ENCODE data around the gene SGSM2.
A peak's percentile ranks its signal among the peaks of the same experiment; 100 is the strongest.

Gene SGSM2

DNA sequence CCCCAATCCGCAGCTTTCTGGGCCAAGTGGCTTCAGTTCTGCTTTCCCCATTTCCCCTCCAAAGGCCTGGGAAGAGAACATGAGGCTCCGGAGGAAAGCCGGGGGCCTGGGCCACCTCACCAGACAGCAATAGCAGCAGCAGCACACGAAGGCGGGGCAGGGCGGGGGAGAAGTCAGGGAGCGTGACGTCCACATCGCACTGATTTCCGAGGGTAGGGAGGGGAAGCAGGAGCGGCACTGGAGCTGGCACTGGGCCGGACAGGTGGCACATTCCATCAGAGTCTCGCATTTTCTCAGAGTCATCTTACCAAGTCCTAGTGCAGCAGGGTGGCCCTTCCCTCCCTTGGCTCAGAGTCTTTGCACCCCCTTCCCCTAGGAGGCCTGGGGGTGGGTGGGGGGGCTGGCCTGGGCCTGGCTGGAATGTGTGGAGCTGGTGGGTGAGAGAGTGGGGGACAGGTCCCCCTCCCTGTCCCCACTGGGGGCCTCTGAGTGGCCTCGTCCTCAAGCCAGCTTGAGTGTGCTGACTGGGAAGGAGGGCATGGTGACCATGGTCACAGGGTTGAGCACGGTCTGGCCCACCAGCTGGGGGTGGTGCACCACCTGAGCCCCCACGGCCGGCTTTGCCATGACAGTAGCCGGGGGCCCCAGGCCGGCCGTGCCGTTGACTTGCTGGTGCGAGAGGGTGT, 49.2 kb downstream of the SGSM2 start:
- Histone ChIP-seq H3K56ac (ENCODE audit: low read length) (no peak overlapping the region), H3K23ac (ENCODE audit: low read length) (no peak overlapping the region), H2BK5ac (ENCODE audit: low read length) (no peak overlapping the region), H3K9ac (ENCODE audit: low read length) (no peak overlapping the region), H4K8ac (ENCODE audit: low read depth, low read length) (no peak overlapping the region), H3K27me3 (ENCODE audit: insufficient read depth, low read length, poor library complexity) (no peaks in the 10 kb centered on the region), H4K5ac (ENCODE audit: low read length) (no peak overlapping the region), H2AK5ac (ENCODE audit: low read length) (no peak overlapping the region), H3K79me1 (ENCODE audit: low read length) (peaks cover 3% of the 10 kb centered on the region), H3K4ac (ENCODE audit: low read depth, low read length) (no peak overlapping the region), H3K4me3 (ENCODE audit: low read length) (no peak overlapping the region), H3K36me3 (ENCODE audit: control insufficient read depth, insufficient read depth, low read length) (no peaks in the 10 kb centered on the region), H3K4me1 (ENCODE audit: control insufficient read depth, low read depth, low read length) (no peaks in the 10 kb centered on the region), H3K18ac (ENCODE audit: low read length) (no peak overlapping the region), H2BK15ac (replicated peaks; ENCODE audit: low read depth) (no peak overlapping the region), H2BK120ac (ENCODE audit: low read depth, low read length) (no peak overlapping the region), H3K27ac (ENCODE audit: low read depth, low read length) (no peak overlapping the region), H3K4me2 (ENCODE audit: low read length) (no peak overlapping the region), H3K79me2 (ENCODE audit: control insufficient read depth, insufficient read depth, low read length) (no peaks in the 10 kb centered on the region)
- no peak for DNase-seq
- no CpG with 5 or more reads among the region's 22 CpGs for WGBS (ENCODE audit: extremely low coverage, insufficient coverage, low lambda C conversion rate)

DNA sequence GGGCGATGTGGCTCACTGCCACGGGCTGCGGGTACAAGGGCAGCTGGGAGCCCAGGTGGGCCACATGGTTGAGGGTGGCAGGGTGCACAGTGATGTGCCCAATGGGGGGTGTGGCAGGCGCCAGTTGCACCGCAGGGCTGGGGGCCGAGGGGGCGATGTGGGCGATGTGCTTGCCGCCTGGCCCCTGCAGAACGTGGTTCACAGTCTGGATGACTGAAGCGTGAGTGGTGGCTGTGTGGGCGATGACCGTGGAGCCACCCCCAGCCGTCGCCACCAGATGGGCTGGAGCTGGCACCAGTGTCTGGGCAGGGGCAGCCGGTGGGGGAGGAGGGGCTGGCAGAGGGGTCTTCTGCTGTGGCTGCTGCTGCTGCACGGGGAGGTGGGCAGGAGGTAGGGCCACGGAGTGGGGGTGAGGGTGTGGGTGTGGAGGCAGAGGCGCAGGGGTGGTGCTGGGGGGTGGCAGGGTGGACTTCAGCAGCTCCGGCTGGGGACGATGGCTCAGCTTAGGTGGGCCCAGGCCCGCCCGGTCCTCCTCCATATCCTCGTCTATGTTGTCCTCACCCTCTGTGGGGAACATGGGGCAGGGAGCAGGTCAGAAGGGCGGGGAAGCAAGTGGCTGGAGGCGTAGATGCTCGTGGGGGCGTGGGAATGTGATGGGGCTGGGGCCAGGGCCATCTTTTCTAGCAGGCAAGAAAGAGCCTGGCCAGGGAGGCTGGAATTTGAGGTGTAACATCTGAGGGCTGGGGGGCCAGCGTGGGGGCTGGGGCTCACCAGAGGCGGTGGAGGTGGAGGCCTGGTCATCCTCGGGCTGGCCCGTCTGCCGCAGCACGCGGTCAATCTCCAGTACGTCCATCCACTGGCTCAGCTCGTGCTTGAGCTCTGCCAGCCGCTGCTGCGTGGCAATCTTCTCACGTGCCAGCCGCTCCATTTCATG, 50.1 kb downstream of the SGSM2 start:
- no CpG with 5 or more reads among the region's 41 CpGs for WGBS (ENCODE audit: extremely low coverage, insufficient coverage, low lambda C conversion rate)
- DNase-seq = no peak
- H4K8ac ChIP-seq (ENCODE audit: low read depth, low read length) = no peak overlapping the region
- H3K36me3 ChIP-seq (ENCODE audit: control insufficient read depth, insufficient read depth, low read length) = no peaks in the 10 kb centered on the region
- no peak overlapping the region for H3K4ac ChIP-seq (ENCODE audit: low read depth, low read length)
- no peak overlapping the region for H2AK5ac ChIP-seq (ENCODE audit: low read length)
- no peak overlapping the region for H3K56ac ChIP-seq (ENCODE audit: low read length)
- no peaks in the 10 kb centered on the region for H3K27me3 ChIP-seq (ENCODE audit: insufficient read depth, low read length, poor library complexity)
- H3K79me1 ChIP-seq (ENCODE audit: low read length) = peaks cover 8% of the 10 kb centered on the region
- H2BK5ac ChIP-seq (ENCODE audit: low read length) = no peak overlapping the region
- no peak overlapping the region for H3K27ac ChIP-seq (ENCODE audit: low read depth, low read length)
- no peaks in the 10 kb centered on the region for H3K79me2 ChIP-seq (ENCODE audit: control insufficient read depth, insufficient read depth, low read length)
- H3K23ac ChIP-seq (ENCODE audit: low read length) = no peak overlapping the region
- no peak overlapping the region for H3K4me2 ChIP-seq (ENCODE audit: low read length)
- H3K9ac ChIP-seq (ENCODE audit: low read length) = no peak overlapping the region
- H3K4me3 ChIP-seq (ENCODE audit: low read length) = no peak overlapping the region
- no peak overlapping the region for H2BK120ac ChIP-seq (ENCODE audit: low read depth, low read length)
- no peaks in the 10 kb centered on the region for H3K4me1 ChIP-seq (ENCODE audit: control insufficient read depth, low read depth, low read length)
- no peak overlapping the region for H4K5ac ChIP-seq (ENCODE audit: low read length)
- H3K18ac ChIP-seq (ENCODE audit: low read length) = no peak overlapping the region
- H2BK15ac ChIP-seq (replicated peaks; ENCODE audit: low read depth) = no peak overlapping the region

DNA sequence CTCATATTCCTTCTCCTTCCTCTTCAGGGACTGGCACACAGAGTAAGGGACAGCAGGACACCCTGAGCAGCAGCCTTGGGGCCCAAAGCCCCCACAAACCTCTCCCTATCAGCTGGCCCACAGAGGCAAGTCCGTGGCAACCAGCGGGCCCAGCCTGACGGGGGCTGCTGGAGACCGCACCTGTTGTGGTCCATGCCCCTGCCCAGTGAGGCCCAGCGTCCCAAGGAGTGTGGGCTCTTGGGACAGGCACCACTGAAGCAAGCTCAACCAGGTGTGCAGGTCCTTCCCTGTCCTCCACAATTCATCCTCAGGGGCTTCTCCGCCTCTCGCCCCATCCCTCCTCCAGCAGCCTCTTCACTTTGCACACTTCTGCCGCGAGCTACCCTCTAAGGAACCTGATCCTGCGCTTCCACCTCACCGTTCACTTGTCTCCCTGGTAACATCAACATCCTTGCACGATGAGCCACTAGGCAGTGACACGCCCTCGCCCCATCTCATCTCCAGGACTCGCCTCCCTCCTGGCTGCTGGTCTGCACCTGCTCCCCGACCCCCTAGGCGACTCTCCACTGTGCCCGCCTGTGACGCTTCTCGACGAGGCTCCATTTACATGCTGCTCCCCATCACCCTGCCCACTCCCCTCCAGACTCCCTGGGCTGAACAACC, 50.9 kb downstream of the SGSM2 start:
- Histone ChIP-seq H3K23ac (ENCODE audit: low read length) (no peak overlapping the region), H3K36me3 (ENCODE audit: control insufficient read depth, insufficient read depth, low read length) (no peaks in the 10 kb centered on the region)

GRCh38 chr17:2388683-2389055, 51.4 kb downstream of the SGSM2 start:
- Histone ChIP-seq H3K27ac (ENCODE audit: low read depth, low read length) (no peak overlapping the region), H3K27me3 (ENCODE audit: insufficient read depth, low read length, poor library complexity) (no peaks in the 10 kb centered on the region), H2AK5ac (ENCODE audit: low read length) (no peak overlapping the region), H2BK15ac (replicated peaks; ENCODE audit: low read depth) (no peak overlapping the region), H3K79me1 (ENCODE audit: low read length) (peaks cover 8% of the 10 kb centered on the region), H2BK120ac (ENCODE audit: low read depth, low read length) (no peak overlapping the region), H3K9ac (ENCODE audit: low read length) (no peak overlapping the region), H3K4ac (ENCODE audit: low read depth, low read length) (no peak overlapping the region), H3K23ac (ENCODE audit: low read length) (no peak overlapping the region), H2BK5ac (ENCODE audit: low read length) (no peak overlapping the region), H3K4me2 (ENCODE audit: low read length) (no peak overlapping the region), H3K18ac (ENCODE audit: low read length) (no peak overlapping the region), H4K8ac (ENCODE audit: low read depth, low read length) (no peak overlapping the region), H3K79me2 (ENCODE audit: control insufficient read depth, insufficient read depth, low read length) (no peaks in the 10 kb centered on the region), H3K4me3 (ENCODE audit: low read length) (no peak overlapping the region), H4K5ac (ENCODE audit: low read length) (no peak overlapping the region), H3K56ac (ENCODE audit: low read length) (peak overlapping the region; percentile 49), H3K4me1 (ENCODE audit: control insufficient read depth, low read depth, low read length) (no peaks in the 10 kb centered on the region), H3K36me3 (ENCODE audit: control insufficient read depth, insufficient read depth, low read length) (no peaks in the 10 kb centered on the region)
- no CpG with 5 or more reads among the region's 15 CpGs for WGBS (ENCODE audit: extremely low coverage, insufficient coverage, low lambda C conversion rate)
- peak; percentile 75 for DNase-seq

More for the DNA sequence above, 50.9 kb downstream of the SGSM2 start:
- Histone ChIP-seq H2BK15ac (replicated peaks; ENCODE audit: low read depth) (no peak overlapping the region), H3K4me2 (ENCODE audit: low read length) (no peak overlapping the region), H4K8ac (ENCODE audit: low read depth, low read length) (no peak overlapping the region), H2AK5ac (ENCODE audit: low read length) (no peak overlapping the region), H4K5ac (ENCODE audit: low read length) (no peak overlapping the region), H3K18ac (ENCODE audit: low read length) (no peak overlapping the region), H2BK5ac (ENCODE audit: low read length) (no peak overlapping the region), H2BK120ac (ENCODE audit: low read depth, low read length) (no peak overlapping the region), H3K56ac (ENCODE audit: low read length) (no peak overlapping the region), H3K27ac (ENCODE audit: low read depth, low read length) (no peak overlapping the region), H3K79me1 (ENCODE audit: low read length) (peaks cover 8% of the 10 kb centered on the region), H3K9ac (ENCODE audit: low read length) (no peak overlapping the region), H3K4me1 (ENCODE audit: control insufficient read depth, low read depth, low read length) (no peaks in the 10 kb centered on the region), H3K27me3 (ENCODE audit: insufficient read depth, low read length, poor library complexity) (no peaks in the 10 kb centered on the region), H3K4me3 (ENCODE audit: low read length) (no peak overlapping the region), H3K4ac (ENCODE audit: low read depth, low read length) (no peak overlapping the region), H3K79me2 (ENCODE audit: control insufficient read depth, insufficient read depth, low read length) (no peaks in the 10 kb centered on the region)
- no CpG with 5 or more reads among the region's 21 CpGs for WGBS (ENCODE audit: extremely low coverage, insufficient coverage, low lambda C conversion rate)
- DNase-seq = no peak

DNA sequence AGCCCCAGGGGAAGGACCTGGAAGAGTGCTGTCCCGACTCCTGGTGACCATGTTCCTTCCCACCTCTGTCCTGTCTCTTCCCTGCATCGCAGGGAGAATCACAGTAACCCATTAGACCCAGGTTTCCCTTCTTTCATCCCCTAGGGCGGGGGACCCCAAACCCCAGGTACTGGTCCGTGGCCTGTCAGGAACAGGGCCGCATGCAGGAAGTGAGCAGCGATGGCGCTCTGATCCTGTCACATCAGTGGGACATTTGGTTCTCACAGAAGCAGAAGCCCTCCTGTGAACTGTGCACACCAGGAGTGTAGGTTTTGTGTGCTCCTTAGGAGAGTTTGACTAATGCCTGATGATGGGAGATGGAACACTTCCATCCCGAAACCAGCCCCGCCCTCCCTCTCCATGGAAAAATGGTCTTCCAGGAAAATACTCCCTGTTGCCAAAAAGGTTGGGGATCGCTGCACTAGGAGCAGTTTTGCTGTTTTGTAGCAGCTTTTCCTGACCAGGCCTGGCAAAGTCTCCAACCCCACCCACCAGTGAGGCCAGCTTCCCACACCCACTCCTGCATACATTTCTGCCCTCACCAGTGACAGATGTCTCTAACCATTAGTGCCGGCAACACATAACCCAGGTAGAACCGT, 53.0 kb downstream of the SGSM2 start:
- WGBS (ENCODE audit: extremely low coverage, insufficient coverage, low lambda C conversion rate) = no CpG with 5 or more reads among the region's 12 CpGs
- H3K4me1 ChIP-seq (ENCODE audit: control insufficient read depth, low read depth, low read length) = peaks cover 2% of the 10 kb centered on the region
- no peak for DNase-seq

More for the DNA sequence above, 53.0 kb downstream of the SGSM2 start:
- Histone ChIP-seq H3K4me3 (ENCODE audit: low read length) (no peak overlapping the region), H3K4me2 (ENCODE audit: low read length) (no peak overlapping the region), H3K79me1 (ENCODE audit: low read length) (peaks cover 8% of the 10 kb centered on the region), H3K36me3 (ENCODE audit: control insufficient read depth, insufficient read depth, low read length) (no peaks in the 10 kb centered on the region), H2AK5ac (ENCODE audit: low read length) (no peak overlapping the region), H3K18ac (ENCODE audit: low read length) (no peak overlapping the region), H2BK120ac (ENCODE audit: low read depth, low read length) (no peak overlapping the region), H2BK5ac (ENCODE audit: low read length) (no peak overlapping the region), H2BK15ac (replicated peaks; ENCODE audit: low read depth) (no peak overlapping the region), H4K5ac (ENCODE audit: low read length) (no peak overlapping the region), H4K8ac (ENCODE audit: low read depth, low read length) (no peak overlapping the region), H3K23ac (ENCODE audit: low read length) (no peak overlapping the region), H3K79me2 (ENCODE audit: control insufficient read depth, insufficient read depth, low read length) (no peaks in the 10 kb centered on the region), H3K27me3 (ENCODE audit: insufficient read depth, low read length, poor library complexity) (no peaks in the 10 kb centered on the region), H3K56ac (ENCODE audit: low read length) (peak overlapping the region; percentile 7), H3K4ac (ENCODE audit: low read depth, low read length) (no peak overlapping the region), H3K27ac (ENCODE audit: low read depth, low read length) (no peak overlapping the region), H3K9ac (ENCODE audit: low read length) (no peak overlapping the region)
